GM23248 (cell line): ENCODE data around the gene COMP.

ENCODE experiments used
- EZH2 ChIP-seq: fragments of 200-600 bp; sonication (generic); IDR thresholded peaks from 2 replicates; pipeline ENCODE4 v1.6.1; 2018; ENCODE audit warnings: antibody characterized with exemption, mild to moderate bottlenecking; ENCODE audit not compliant: insufficient read depth, poor library complexity, severe bottlenecking
- EZH2phosphoT487 ChIP-seq: fragments of 200-600 bp; sonication (generic); IDR thresholded peaks from 2 replicates; pipeline ENCODE4 v1.6.1; 2018; ENCODE audit warnings: antibody characterized with exemption, moderate library complexity, mild to moderate bottlenecking, low read depth; ENCODE audit not compliant: insufficient read depth

GRCh38 chr19:18830488-18830887 is 39.4 kb upstream of the COMP start:
- TF ChIP-seq EZH2phosphoT487 (no peak), EZH2 (no peak)
